Smooth muscle cell (in vitro differentiated cells): Measurements from ENCODE around the gene TMEM120B. TPM values are rescaled to one million over a fixed set of nuclear protein-coding genes. Genes with fewer than 3 reads are reported as not detected.

Experiments
- DNase-seq: peaks from one replicate; lab custom pipeline; 2025; ENCODE audit not compliant: unreplicated experiment; lab: John Stamatoyannopoulos, UW
- H2AFZ ChIP-seq: fragments of 200-600 bp; sonication (generic); 2 replicates; pipeline ENCODE4 v1.6.0; 2016; ENCODE audit warnings: antibody characterized with exemption, low read depth, mild to moderate bottlenecking
- H3F3A ChIP-seq: fragments of 200-600 bp; sonication (generic); 2 replicates; pipeline ENCODE4 v1.6.0; 2017; ENCODE audit warnings: antibody characterized with exemption, low read depth
- H3K27ac ChIP-seq: fragments of 200-600 bp; sonication (generic); 2 replicates; pipeline ENCODE4 v1.5.1; 2016; ENCODE audit warnings: low read depth, mild to moderate bottlenecking
- H3K27me3 ChIP-seq: fragments of 200-600 bp; sonication (generic); 2 replicates; pipeline ENCODE4 v1.6.1; 2016; ENCODE audit warnings: low read depth, mild to moderate bottlenecking
- H3K36me3 ChIP-seq: fragments of 200-600 bp; sonication (generic); 2 replicates; pipeline ENCODE4 v1.5.1; 2016; ENCODE audit warnings: low read depth
- H3K4me1 ChIP-seq: fragments of 200-600 bp; sonication (generic); 2 replicates; pipeline ENCODE4 v1.5.1; 2016; ENCODE audit warnings: low read depth
- H3K4me2 ChIP-seq: fragments of 200-600 bp; sonication (generic); 2 replicates; pipeline ENCODE4 v1.6.0; 2016; ENCODE audit warnings: mild to moderate bottlenecking
- H3K4me3 ChIP-seq: fragments of 200-600 bp; sonication (generic); 2 replicates; pipeline ENCODE4 v1.5.1; 2016; ENCODE audit warnings: mild to moderate bottlenecking
- H3K79me2 ChIP-seq: fragments of 200-600 bp; sonication (generic); 2 replicates; pipeline ENCODE4 v1.6.0; 2016; ENCODE audit warnings: low read depth, mild to moderate bottlenecking
- H3K9ac ChIP-seq: fragments of 200-600 bp; sonication (generic); 2 replicates; pipeline ENCODE4 v1.6.0; 2016; ENCODE audit warnings: low read depth
- H3K9me3 ChIP-seq: fragments of 200-600 bp; sonication (generic); replicated peaks from 2 replicates; pipeline ENCODE4 v1.5.1; 2016; ENCODE audit warnings: low read depth
- H4K20me1 ChIP-seq: fragments of 200-600 bp; sonication (generic); 2 replicates; pipeline ENCODE4 v1.6.0; 2016; ENCODE audit warnings: low read depth
- CTCF ChIP-seq: fragments of 200-600 bp; sonication (generic); IDR thresholded peaks from 2 replicates; pipeline ENCODE4 v1.5.1; 2017; ENCODE audit warnings: borderline replicate concordance, mild to moderate bottlenecking, antibody characterized with exemption; ENCODE audit not compliant: insufficient read depth, poor library complexity, severe bottlenecking
- WGBS: methylation state at CpG from one replicate; pipeline ENCODE4 v1.1.7; 2016; ENCODE audit warnings: low lambda C conversion rate; 5-methylcytosine and 5-hydroxymethylcytosine counted together
- polyA plus RNA-seq: library from polyadenylated mRNA; unstranded; fragments of >200 nt; fragmentation: Nextera tagmentation; extraction: Ambion mirVana; gene quantifications from 2 replicates; pipeline ENCODE4 v1.2.1, GENCODE V29; 2016
- total RNA-seq: library from RNA; depleted of rRNA; stranded (reverse); fragments of >200 nt; gene quantifications from 2 replicates; pipeline ENCODE4 v1.2.3, GENCODE V29; 2014

Gene TMEM120B
- total and polyA plus RNA-seq, 2 experiments from 2014 or later = 5.3 to 7.6 TPM

- H3K27me3 ChIP-seq = no peaks in the 10 kb centered on the region
- H3K79me2 ChIP-seq = no peaks in the 10 kb centered on the region
- TF ChIP-seq CTCF = no peak
- no peak overlapping the region for H3K9ac ChIP-seq
- WGBS = 97% methylated on average over 26 of the region's 39 CpGs
- H4K20me1 ChIP-seq = peaks cover 5% of the 10 kb centered on the region
- H3K4me3 ChIP-seq = no peak overlapping the region
- no peak overlapping the region for H3K4me2 ChIP-seq
- H3K9me3 ChIP-seq = no peaks in the 10 kb centered on the region
- H2AFZ ChIP-seq = no peak overlapping the region
- DNase-seq = no peak
- H3K4me1 ChIP-seq = no peaks in the 10 kb centered on the region
- H3K36me3 ChIP-seq = no peaks in the 10 kb centered on the region
- no peak overlapping the region for H3K27ac ChIP-seq
- no peaks in the 10 kb centered on the region for H3F3A ChIP-seq
Observed at GRCh38 chr12:121822393-121823100, 110.0 kb downstream of the TMEM120B start.

- no peaks in the 10 kb centered on the region for H3K4me1 ChIP-seq
- peaks cover 5% of the 10 kb centered on the region for H4K20me1 ChIP-seq
- DNase-seq = no peak
- H3K36me3 ChIP-seq = no peaks in the 10 kb centered on the region
- no peak for TF ChIP-seq CTCF
- H3K79me2 ChIP-seq = no peaks in the 10 kb centered on the region
- H3K27ac ChIP-seq = no peak overlapping the region
- no peaks in the 10 kb centered on the region for H3F3A ChIP-seq
- H3K4me3 ChIP-seq = no peak overlapping the region
- no peaks in the 10 kb centered on the region for H3K9me3 ChIP-seq
- WGBS = 97% methylated on average over 23 of the region's 36 CpGs
- no peak overlapping the region for H3K4me2 ChIP-seq
- no peak overlapping the region for H3K9ac ChIP-seq
- no peak overlapping the region for H2AFZ ChIP-seq
- no peaks in the 10 kb centered on the region for H3K27me3 ChIP-seq
Observed at GRCh38 chr12:121823101-121823726, 110.7 kb downstream of the TMEM120B start.

- no peak for TF ChIP-seq CTCF
- 90% methylated on average over 12 of the region's 12 CpGs for WGBS
- Histone ChIP-seq H3K27me3 (no peaks in the 10 kb centered on the region), H3F3A (no peaks in the 10 kb centered on the region), H3K27ac (no peak overlapping the region), H3K36me3 (no peaks in the 10 kb centered on the region), H3K79me2 (no peaks in the 10 kb centered on the region), H3K9ac (no peak overlapping the region), H4K20me1 (peaks cover 10% of the 10 kb centered on the region), H3K4me3 (no peak overlapping the region), H3K4me1 (no peaks in the 10 kb centered on the region), H2AFZ (no peak overlapping the region), H3K4me2 (no peak overlapping the region), H3K9me3 (no peaks in the 10 kb centered on the region)
- no peak for DNase-seq
Observed at GRCh38 chr12:121823727-121824115, 111.2 kb downstream of the TMEM120B start.
